Endodermal cell (in vitro differentiated cells): ENCODE measurements around the gene TAP1. TPM values are rescaled to one million over a fixed set of nuclear protein-coding genes. Genes with fewer than 3 reads are reported as not detected.

ENCODE experiments used
- DNase-seq: peaks from one replicate; pipeline ENCODE4 v3.0.0-alpha.2; 2017
- H3K27ac ChIP-seq: 2 replicates; pipeline ENCODE4 v1.5.1; 2013; ENCODE audit warnings: mild to moderate bottlenecking, low read depth, low read length, moderate library complexity
- H3K27me3 ChIP-seq: 2 replicates; pipeline ENCODE4 v1.6.1; 2013; ENCODE audit warnings: mild to moderate bottlenecking, low read length, moderate library complexity; ENCODE audit not compliant: insufficient read depth, control insufficient read depth, poor library complexity, severe bottlenecking
- H3K36me3 ChIP-seq: 2 replicates; pipeline ENCODE4 v1.7.0; 2013; ENCODE audit warnings: mild to moderate bottlenecking, low read length, moderate library complexity; ENCODE audit not compliant: control insufficient read depth, insufficient read depth
- H3K4me1 ChIP-seq: one replicate; pipeline ENCODE4 v1.7.0; 2013; ENCODE audit warnings: low read length; ENCODE audit not compliant: control insufficient read depth, insufficient read depth
- H3K4me3 ChIP-seq: 2 replicates; pipeline ENCODE4 v1.5.1; 2013; ENCODE audit warnings: mild to moderate bottlenecking, low read length, moderate library complexity
- H3K9ac ChIP-seq: 2 replicates; pipeline ENCODE4 v1.6.1; 2013; ENCODE audit warnings: mild to moderate bottlenecking, low read length, moderate library complexity; ENCODE audit not compliant: poor library complexity, severe bottlenecking; ENCODE audit errors: extremely low read depth
- H3K9me3 ChIP-seq: 2 replicates; pipeline ENCODE4 v1.6.1; 2013; ENCODE audit warnings: mild to moderate bottlenecking, low read length, moderate library complexity; ENCODE audit not compliant: control insufficient read depth
- H3K27ac Mint-ChIP-seq: 2 replicates; pipeline ENCODE4 v1.8.0; 2020; ENCODE audit warnings: mixed read lengths
- H3K27me3 Mint-ChIP-seq: 2 replicates; pipeline ENCODE4 v1.8.0; 2021; ENCODE audit warnings: mild to moderate bottlenecking, mixed read lengths; ENCODE audit not compliant: insufficient read depth
- H3K36me3 Mint-ChIP-seq: 2 replicates; pipeline ENCODE4 v1.8.0; 2020; ENCODE audit warnings: low read depth, mixed read lengths
- H3K4me1 Mint-ChIP-seq: 2 replicates; pipeline ENCODE4 v1.8.0; 2020; ENCODE audit warnings: mixed read lengths
- H3K4me3 Mint-ChIP-seq: 2 replicates; pipeline ENCODE4 v1.8.0; 2020; ENCODE audit warnings: mild to moderate bottlenecking, moderate library complexity, mixed read lengths
- H3K9me3 Mint-ChIP-seq: 2 replicates; pipeline ENCODE4 v1.8.0; 2020; ENCODE audit warnings: mild to moderate bottlenecking, mixed read lengths
- WGBS, 2 experiments: methylation state at CpG; one replicate each; pipeline versions ENCODE4 v1.1.5 to v1.1.7; 2013; ENCODE audit warnings: missing lambda C conversion rate in 2 of 2, mixed read lengths in 1 of 2; ENCODE audit not compliant: insufficient coverage in 1 of 2, insufficient read length in 1 of 2; 5-methylcytosine and 5-hydroxymethylcytosine counted together
- total RNA-seq, 2 donors: library from RNA; stranded (reverse); fragmentation: NEBNext Ultra II Directional in 1 of 2; extraction: Animal tissue kit (Norgen Biotek cat#: 25700) in 1 of 2; gene quantifications; 2 replicates in 1 of 2; 3 replicates in 1 of 2; pipeline ENCODE4 v1.2.1, GENCODE V29; 2021
- TF ChIP-seq, protein P1 (sequence below): fragments of 200-600 bp; sonication (generic); conservative IDR thresholded peaks from 2 replicates; pipeline ENCODE4 v1.5.0; 2021; ENCODE audit warnings: antibody characterized with exemption, mild to moderate bottlenecking

Gene TAP1
- total RNA-seq, 2 donors from 2014 or later = 2.0 to 2.6 TPM

DNA sequence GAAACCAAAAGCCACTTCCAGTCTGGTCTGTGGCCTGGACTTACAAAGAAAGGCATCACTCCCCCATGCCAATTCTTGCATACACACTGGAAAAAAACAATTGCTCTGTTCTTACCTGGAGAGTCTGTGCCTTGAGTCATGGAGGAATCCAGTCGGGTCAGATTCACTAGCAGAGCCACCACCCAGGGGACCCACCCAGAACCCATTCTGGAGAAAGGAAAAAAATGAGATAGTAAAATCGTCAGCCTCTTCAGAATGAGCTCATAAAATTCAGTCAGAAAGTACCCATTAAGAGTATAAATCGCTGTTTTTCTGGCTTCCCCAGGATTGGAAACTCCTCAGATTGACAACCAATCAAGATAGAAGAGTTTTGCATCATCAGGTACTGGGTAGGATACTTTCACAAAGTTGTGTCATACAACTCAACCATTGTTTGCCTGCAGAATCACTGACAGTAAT, 36.7 kb downstream of the TAP1 start, which contains the start of gene HLA-DOB:
TSS of gene HLA-DOB (minus strand) at position 257 of the 459 bp plus-strand sequence. CDS start at position 206, 51 bp downstream.
- no peak within 1 kb of the TSS for H3K4me3 Mint-ChIP-seq
- TF ChIP-seq, protein P1, sequence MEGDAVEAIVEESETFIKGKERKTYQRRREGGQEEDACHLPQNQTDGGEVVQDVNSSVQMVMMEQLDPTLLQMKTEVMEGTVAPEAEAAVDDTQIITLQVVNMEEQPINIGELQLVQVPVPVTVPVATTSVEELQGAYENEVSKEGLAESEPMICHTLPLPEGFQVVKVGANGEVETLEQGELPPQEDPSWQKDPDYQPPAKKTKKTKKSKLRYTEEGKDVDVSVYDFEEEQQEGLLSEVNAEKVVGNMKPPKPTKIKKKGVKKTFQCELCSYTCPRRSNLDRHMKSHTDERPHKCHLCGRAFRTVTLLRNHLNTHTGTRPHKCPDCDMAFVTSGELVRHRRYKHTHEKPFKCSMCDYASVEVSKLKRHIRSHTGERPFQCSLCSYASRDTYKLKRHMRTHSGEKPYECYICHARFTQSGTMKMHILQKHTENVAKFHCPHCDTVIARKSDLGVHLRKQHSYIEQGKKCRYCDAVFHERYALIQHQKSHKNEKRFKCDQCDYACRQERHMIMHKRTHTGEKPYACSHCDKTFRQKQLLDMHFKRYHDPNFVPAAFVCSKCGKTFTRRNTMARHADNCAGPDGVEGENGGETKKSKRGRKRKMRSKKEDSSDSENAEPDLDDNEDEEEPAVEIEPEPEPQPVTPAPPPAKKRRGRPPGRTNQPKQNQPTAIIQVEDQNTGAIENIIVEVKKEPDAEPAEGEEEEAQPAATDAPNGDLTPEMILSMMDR = no peak

DNA sequence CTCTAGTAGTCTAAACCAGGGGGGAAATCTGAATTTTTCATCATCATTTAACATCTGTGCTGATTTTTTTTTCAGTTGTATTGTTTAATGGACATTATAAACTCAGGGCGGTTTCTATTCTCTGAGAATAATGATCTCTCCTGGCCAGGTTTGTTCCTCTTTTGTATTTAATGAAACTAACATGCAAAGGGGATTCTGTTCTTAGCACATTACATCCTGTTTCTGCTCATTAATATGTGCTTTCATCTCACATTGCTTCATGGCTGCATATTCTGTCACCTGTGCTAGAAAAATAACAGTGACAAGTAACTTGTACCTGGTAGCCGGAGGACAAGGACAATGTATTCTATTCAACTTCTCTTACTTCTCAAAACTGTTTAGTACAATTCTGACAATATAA, 37.5 kb downstream of the TAP1 start:
- Mint-ChIP-seq H3K27ac (no peak overlapping the region), H3K4me1 (no peaks in the 10 kb centered on the region), H3K4me3 (no peak overlapping the region), H3K27me3 (peaks cover 16% of the 10 kb centered on the region), H3K36me3 (no peaks in the 10 kb centered on the region), H3K9me3 (no peaks in the 10 kb centered on the region)
- no peak for DNase-seq
- Histone ChIP-seq H3K9me3 (no peaks in the 10 kb centered on the region), H3K36me3 (no peaks in the 10 kb centered on the region), H3K27me3 (peaks cover 12% of the 10 kb centered on the region), H3K4me3 (no peak overlapping the region), H3K4me1 (no peaks in the 10 kb centered on the region), H3K27ac (no peak overlapping the region), H3K9ac (no peak overlapping the region)
- TF ChIP-seq, protein P1 = no peak
- 93 to 100% methylated on average over 1 to 2 of the region's 2 CpGs for WGBS, 2 experiments

More for the DNA sequence above, 36.7 kb downstream of the TAP1 start, which contains the start of gene HLA-DOB:
- Mint-ChIP-seq H3K27me3 (peaks cover 16% of the 10 kb centered on the region), H3K36me3 (no peaks in the 10 kb centered on the region), H3K27ac (no peak within 1 kb of the TSS), H3K9me3 (no peaks in the 10 kb centered on the region), H3K4me1 (no peaks in the 10 kb centered on the region)
- no peak for DNase-seq
- Histone ChIP-seq H3K4me3 (no peak within 1 kb of the TSS), H3K4me1 (no peaks in the 10 kb centered on the region), H3K27me3 (peaks cover 6% of the 10 kb centered on the region), H3K36me3 (no peaks in the 10 kb centered on the region), H3K27ac (no peak within 1 kb of the TSS), H3K9me3 (no peaks in the 10 kb centered on the region), H3K9ac (no peak within 1 kb of the TSS)
- WGBS, 2 experiments = 83 to 92% methylated on average over 2 to 3 of the region's 3 CpGs

DNA sequence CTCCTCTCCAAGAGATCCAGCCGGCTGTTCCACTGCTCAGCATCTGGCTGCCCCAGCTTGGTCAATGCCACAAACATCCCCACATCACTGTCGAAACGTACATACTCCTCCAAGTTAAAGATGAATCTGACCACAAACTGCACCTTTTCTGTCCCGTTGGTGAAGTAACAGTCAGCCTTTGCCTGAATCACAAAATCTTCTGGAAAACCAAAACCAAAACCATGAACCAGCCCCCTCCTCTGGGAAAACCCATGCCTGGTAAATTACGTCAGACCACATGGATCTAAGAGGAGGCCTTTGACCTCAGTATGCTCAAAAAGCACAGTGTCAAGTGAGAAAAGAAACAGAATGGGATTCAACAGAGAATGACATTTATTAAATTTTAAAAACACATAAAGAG, 38.4 kb downstream of the TAP1 start:
- Mint-ChIP-seq H3K36me3 (no peaks in the 10 kb centered on the region), H3K27me3 (peaks cover 16% of the 10 kb centered on the region), H3K27ac (no peak overlapping the region), H3K4me1 (no peaks in the 10 kb centered on the region), H3K4me3 (no peak overlapping the region), H3K9me3 (no peaks in the 10 kb centered on the region)
- H3K9ac ChIP-seq = no peak overlapping the region
- TF ChIP-seq, protein P1 = no peak
- H3K27ac ChIP-seq = no peak overlapping the region
- DNase-seq = no peak
- no peaks in the 10 kb centered on the region for H3K9me3 ChIP-seq
- H3K4me1 ChIP-seq = no peaks in the 10 kb centered on the region
- peaks cover 12% of the 10 kb centered on the region for H3K27me3 ChIP-seq
- WGBS, 2 experiments = 90 to 96% methylated on average over 3 to 5 of the region's 5 CpGs
- H3K4me3 ChIP-seq = no peak overlapping the region
- H3K36me3 ChIP-seq = no peaks in the 10 kb centered on the region
